Stimulated activated CD8-positive, alpha-beta memory T cell treated with anti-CD3 and anti-CD28 coated beads, Interleukin-15, amount 100 ng/mL, for 24 hours (primary cell): Measurements from ENCODE around the gene TOM1L2.
"Not testable (repeated sequence)": the region's sequence is repeated elsewhere in the genome, so short reads cannot be mapped to it uniquely, and the experiment has no call there.

Experiments used
- DNase-seq: peaks from one replicate; pipeline ENCODE4 v3.0.0-alpha.2; 2020; ENCODE audit warnings: low read depth

The TOM1L2 gene

GRCh38 chr17:17972126-17972951, at the start of gene TOM1L2, which contains the start of gene DRC3:
Gene TOM1L2, minus strand, starts transcription at chr17:17972400. Its CDS starts 87 bp downstream, at chr17:17972313.
Gene DRC3, plus strand, starts transcription at chr17:17972862. Its CDS starts 4,737 bp downstream, at chr17:17977599.
- peak; percentile 95 for DNase-seq

GRCh38 chr17:18021372-18021771, 49.2 kb upstream of the TOM1L2 start:
- no peak for DNase-seq

DNA sequence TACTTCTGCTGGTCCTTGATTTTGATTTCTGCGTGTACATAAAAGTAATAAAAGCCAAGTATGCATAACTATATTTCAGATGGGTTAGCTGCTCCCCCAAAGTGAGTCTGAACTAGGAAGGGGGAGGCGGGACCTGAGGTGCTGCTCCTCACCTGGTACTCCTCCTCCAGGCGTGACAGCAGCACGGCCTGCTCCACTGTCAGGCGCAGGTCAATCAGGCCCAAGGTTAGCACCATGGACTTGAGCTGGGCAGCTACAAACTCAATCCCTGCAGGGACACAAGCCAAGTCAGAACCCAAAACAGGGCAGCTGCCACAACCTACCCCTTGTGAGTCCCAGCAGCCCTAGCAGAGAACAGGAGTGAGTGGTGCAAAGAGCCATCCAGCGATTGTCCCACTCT, 48.8 kb upstream of the TOM1L2 start:
- DNase-seq, result no peak

DNA sequence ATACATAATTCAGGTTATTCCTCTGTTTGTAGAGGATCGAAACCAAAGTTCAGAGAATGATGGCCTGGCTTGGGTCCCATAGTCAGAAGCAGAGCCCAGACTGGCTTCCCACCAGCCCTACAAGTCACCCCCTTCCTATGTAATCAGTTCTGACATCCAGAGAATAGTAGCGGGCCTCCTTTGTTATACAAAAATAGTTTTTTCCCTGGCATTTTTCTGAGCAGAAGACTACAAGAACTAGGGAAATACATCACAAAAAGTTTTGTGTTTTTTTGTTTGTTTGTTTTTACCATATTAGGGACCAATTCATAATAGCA, 47.6 kb upstream of the TOM1L2 start:
- no peak for DNase-seq

DNA sequence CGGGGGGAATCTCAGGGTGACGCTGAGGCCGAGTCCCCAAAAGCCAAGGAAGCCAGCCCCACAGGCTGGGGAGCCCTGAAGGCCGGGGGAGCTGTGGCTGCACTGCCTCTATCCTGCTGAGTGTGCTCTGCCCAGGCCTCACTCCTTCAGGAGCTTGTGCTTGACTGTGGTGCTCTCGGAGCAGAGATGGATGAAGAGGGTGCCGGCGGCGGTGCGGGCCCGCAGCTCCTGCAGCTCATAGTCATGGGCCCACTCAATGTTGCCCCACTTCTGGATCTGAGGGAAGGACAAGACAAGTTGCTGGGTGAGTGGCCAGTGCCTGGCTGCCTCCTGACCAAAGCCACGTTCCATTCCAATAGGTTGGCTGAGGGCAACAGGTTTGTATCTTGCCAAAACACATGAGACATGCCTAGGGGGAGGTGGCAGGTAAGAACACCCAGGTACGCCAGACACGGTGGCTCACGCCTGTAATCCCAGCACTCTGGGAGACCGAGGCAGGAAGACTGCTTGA, 46.3 kb upstream of the TOM1L2 start:
- no peak for DNase-seq

DNA sequence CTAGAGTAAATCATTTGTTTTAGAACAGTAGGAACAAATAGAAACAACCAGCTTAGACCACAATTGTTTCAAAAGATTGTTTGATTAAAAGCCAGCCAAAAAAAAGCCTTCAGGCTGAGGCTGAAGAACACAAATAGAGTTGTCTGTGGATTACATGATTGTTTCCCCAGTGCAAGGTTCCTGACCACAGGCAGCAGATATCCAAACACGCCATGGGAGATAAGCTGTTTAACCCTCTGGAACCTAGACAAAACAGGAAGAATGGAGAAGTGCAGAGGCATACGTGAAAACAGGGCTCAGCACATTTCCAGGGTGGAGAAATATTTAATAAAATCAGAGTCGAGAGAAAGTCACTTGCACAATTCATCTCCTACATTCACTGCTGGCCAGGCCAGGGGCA, 45.8 kb upstream of the TOM1L2 start:
- DNase-seq, result no peak

GRCh38 chr17:18016426-18016825, 44.2 kb upstream of the TOM1L2 start:
- DNase-seq, result no peak

GRCh38 chr17:18015593-18015992, 43.4 kb upstream of the TOM1L2 start:
- DNase-seq, result no peak

DNA sequence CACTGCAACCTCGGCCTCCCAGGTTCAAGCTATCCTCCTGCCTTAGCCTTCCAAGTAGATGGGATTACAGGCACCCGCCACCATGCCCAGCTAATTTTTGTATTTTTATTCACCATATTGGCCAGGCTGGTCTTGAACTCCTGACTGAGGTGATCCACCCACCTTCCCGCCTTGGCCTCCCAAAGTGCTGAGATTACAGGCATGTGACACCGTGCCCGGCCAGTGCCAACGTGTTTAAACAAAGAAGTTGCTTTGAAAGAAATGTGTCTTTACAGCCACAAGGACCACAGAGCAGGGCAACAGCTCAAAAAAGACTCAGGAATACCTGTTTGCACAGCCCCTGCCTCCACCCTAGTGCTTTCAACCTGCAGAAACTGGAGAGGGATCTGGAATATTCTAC, 41.8 kb upstream of the TOM1L2 start:
- DNase-seq, result no peak

DNA sequence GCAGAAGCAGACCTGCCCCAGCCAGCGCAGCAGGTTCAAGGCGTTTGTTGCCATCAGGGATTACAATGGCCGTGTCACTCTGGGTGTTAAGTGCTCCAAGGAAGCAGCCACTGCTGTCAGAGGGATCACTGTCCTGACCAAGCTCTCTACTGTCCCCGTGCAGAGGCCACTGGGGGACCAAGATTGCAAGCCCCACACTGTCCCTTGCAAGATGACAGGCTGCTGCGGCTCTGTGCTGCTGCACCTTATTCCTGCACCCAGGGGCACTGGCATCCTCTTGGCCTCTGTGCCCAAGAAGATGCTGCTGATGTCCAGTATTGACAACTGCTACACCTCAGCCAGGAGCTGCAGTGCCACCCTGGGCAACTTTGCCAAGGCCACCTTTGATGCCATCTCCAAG, 39.1 kb upstream of the TOM1L2 start:
- DNase-seq, result no peak

DNA sequence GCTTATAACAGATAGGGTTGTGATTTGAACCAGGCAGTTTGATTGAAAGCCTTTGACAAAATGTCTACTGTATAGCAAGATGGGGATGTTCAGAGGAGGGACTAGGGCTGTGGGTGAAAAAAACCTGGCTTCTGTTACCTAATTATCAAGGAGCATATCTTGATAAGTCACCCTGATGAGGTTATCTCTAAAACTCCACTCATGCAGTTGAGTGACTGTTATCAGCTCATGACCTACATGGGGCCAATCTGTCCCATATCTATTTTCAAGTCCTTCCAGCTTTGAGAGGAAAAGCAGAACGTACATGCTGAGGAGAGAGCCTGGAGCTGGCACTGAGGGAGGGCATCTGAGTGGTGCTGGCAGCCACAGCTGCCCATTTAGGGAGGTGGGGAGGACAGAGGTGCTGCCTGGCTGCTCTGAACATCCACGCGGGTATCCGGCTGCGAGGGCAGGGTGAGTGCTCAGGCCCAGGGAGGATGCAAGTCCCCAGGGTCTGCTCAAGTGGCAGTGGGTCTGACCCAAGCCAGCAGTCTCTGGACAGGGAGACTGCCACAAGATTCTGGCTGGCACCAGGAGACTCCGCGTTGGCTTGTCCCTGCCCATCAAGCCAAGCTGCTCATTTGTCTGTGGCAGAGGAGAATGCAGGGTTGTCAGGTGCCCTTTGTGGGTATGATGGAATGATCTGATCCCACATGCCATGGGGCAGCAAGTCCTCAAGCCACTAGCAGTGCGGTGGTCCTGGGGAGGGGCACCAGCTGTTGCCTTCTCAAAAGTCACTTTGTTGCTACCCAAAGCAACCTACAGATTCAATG, 37.6 kb upstream of the TOM1L2 start:
- no peak for DNase-seq

DNA sequence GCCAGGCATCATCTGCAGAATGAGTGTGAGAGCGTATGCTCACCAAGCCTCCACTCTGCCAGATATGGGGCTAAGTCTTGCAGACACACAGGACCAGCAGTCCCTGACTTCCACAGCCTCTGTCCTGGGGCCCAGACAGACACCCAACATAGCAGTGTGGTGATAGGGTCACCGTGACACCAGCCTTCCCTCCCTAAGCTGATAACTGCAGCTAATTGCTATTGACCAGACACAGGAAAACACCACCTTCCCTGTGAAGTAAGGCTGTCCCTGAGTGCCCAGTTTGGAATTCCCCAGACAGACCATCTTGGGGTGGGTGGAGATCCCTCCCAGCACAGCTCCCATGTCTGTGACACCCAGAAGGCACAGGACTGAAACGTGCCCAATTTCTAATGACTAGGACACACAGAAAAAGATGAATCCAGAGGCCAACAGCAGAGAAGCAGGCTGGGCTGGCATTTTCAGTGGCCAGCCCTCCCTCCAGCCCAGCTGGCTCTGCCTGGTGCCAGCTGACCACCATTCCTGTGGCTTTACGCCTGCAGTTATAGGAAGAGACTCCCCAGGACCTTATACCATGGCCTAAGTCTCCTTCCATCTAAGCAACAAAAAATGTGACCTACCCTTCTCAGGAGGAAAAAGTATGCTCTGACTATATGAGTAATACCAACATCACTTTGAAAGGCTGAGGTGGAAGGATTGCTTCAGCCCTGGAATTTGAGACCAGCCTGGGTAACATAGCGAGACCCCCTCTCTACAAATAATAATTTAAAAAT, 36.5 kb upstream of the TOM1L2 start:
- no peak for DNase-seq

GRCh38 chr17:18006495-18007239, 34.5 kb upstream of the TOM1L2 start:
- DNase-seq, result no peak

- no peak for DNase-seq
Observed at GRCh38 chr17:18005496-18005895, 33.3 kb upstream of the TOM1L2 start.

GRCh38 chr17:18004884-18005305, 32.7 kb upstream of the TOM1L2 start:
- DNase-seq, result no peak

DNA sequence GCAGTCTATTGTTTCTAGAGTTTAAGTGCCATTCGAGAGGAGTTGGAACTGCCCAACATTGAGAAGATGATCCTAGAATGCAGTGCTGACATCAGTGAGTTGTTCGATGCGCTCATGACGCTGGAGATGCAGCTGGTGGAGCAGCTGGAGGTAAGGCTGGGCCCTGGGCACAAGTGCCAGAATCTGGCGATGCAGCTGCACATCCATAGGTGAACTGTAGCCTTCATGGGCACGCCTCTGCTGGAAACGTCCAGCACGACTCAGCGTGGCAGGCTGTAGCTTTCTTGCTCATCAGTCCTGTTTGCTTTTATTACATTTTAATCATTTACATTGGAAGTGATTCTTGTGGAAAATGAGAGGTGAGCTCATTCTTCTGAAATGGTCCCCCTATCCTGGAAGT, 32.1 kb upstream of the TOM1L2 start:
- DNase-seq, result no peak

DNA sequence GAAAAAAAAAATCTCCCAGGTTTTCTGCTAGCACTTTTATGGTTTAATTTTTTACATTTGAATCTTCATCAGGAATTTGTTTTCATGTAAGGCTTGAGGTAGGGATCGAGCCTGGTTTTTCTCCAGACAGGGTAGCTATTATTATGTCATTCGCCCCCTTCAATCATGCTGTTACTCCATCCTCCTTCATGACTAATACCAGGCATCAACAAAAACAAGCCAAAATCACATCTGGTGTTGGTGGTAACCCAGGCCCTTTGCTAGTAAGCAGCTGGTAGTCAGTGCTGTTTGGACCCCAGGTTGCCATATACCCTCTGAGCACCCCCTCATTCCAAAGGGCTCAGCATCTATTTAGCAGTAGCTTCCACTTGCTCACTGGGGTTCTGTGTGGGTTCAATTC, 30.0 kb upstream of the TOM1L2 start:
- DNase-seq, result no peak

- no peak for DNase-seq
Observed at GRCh38 chr17:18000030-18000408, 27.8 kb upstream of the TOM1L2 start.

DNA sequence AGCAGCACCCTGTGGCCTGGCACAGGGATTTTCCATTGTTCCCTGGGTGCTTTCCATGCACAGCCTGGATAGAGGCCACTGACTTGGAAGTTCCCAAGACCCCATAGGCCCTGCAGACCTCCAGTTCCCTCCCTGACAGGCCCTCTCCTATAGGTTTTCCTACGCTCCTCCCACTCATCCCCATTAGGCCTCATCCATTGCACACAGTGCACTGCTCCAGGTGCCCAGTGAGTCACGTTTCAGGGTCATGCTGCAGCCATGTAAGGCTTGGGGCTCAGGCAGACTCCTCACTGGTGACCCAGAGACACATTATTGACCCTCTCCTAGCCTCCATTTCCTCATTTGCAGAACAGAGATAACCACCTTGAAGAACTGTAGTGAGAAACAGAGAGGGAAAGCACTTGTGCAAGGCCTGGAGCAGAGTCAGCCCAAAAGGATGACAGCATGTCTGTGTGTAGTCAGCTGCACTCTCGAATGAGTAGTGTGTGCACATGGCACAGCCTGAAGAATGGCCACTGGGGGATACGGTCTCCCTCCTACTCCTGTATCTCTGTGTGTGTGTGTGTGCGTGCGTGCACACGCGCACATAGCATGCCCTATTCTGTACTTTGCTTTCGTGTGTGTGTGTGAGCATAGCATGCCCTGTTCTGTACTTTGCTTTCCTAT, 27.3 kb upstream of the TOM1L2 start:
- no peak for DNase-seq

GRCh38 chr17:17998934-17999333, 26.7 kb upstream of the TOM1L2 start:
- no peak for DNase-seq

GRCh38 chr17:17995887-17996286, 23.7 kb upstream of the TOM1L2 start:
- not testable (repeated sequence) for DNase-seq
